Inferior parietal cortex (tissue), 1 donor: ENCODE data around the gene RYR3.

Experiments used
- DNase-seq: peaks from one replicate; pipeline ENCODE4 v3.0.0-alpha.2; 2016; ENCODE audit errors: extremely low spot score

Gene RYR3

GRCh38 chr15:33639978-33640377 is 329.2 kb downstream of the RYR3 start:
- no peak for DNase-seq

- no peak for DNase-seq
Measured at GRCh38 chr15:33641069-33641468, 330.3 kb downstream of the RYR3 start.

- DNase-seq, result no peak
Measured at GRCh38 chr15:33644304-33644703, 333.5 kb downstream of the RYR3 start.

GRCh38 chr15:33646744-33647143 is 336.0 kb downstream of the RYR3 start:
- no peak for DNase-seq

GRCh38 chr15:33649217-33649933 is 338.6 kb downstream of the RYR3 start:
- no peak for DNase-seq

- no peak for DNase-seq
Measured at GRCh38 chr15:33654860-33655259, 344.1 kb downstream of the RYR3 start.

GRCh38 chr15:33655488-33655887 is 344.7 kb downstream of the RYR3 start:
- DNase-seq, result no peak

GRCh38 chr15:33656168-33656567 is 345.4 kb downstream of the RYR3 start:
- DNase-seq, result no peak

GRCh38 chr15:33660151-33660550 is 349.4 kb downstream of the RYR3 start:
- no peak for DNase-seq

- DNase-seq, result no peak
Measured at GRCh38 chr15:33662014-33662413, 351.2 kb downstream of the RYR3 start.

- DNase-seq, result no peak
Measured at GRCh38 chr15:33664947-33665346, 354.2 kb downstream of the RYR3 start.

- no peak for DNase-seq
Measured at GRCh38 chr15:33670567-33670966, 359.8 kb downstream of the RYR3 start.

GRCh38 chr15:33671456-33671855 is 360.7 kb downstream of the RYR3 start:
- no peak for DNase-seq

GRCh38 chr15:33675246-33675645 is 364.5 kb downstream of the RYR3 start:
- DNase-seq, result peak; percentile 34

- no peak for DNase-seq
Measured at GRCh38 chr15:33677238-33677830, 366.6 kb downstream of the RYR3 start.

- no peak for DNase-seq
Measured at GRCh38 chr15:33678176-33678575, 367.4 kb downstream of the RYR3 start.

GRCh38 chr15:33678602-33679001 is 367.8 kb downstream of the RYR3 start:
- no peak for DNase-seq

- DNase-seq, result no peak
Measured at GRCh38 chr15:33679061-33679460, 368.3 kb downstream of the RYR3 start.

- no peak for DNase-seq
Measured at GRCh38 chr15:33680336-33680735, 369.6 kb downstream of the RYR3 start.

GRCh38 chr15:33693166-33693800 is 382.5 kb downstream of the RYR3 start:
- no peak for DNase-seq

- no peak for DNase-seq
Measured at GRCh38 chr15:33698126-33698525, 387.4 kb downstream of the RYR3 start.

- DNase-seq, result no peak
Measured at GRCh38 chr15:33699145-33699544, 388.4 kb downstream of the RYR3 start.
